Right lobe of liver (tissue), 6 donors: ENCODE measurements around the gene NNMT. TPM values are rescaled to one million over a fixed set of nuclear protein-coding genes. Genes with fewer than 3 reads are reported as not detected.

Source experiments
- ATAC-seq, 4 donors: fragments of 200-7000 bp; cut with Tn5 transposase; one replicate each; pipeline ENCODE4 v1.9.1; 2020; ENCODE audit warnings: mild to moderate bottlenecking in 4 of 4, moderate library complexity in 4 of 4
- DNase-seq, 3 donors: peaks; one replicate each; pipeline ENCODE4 v3.0.0-alpha.2; 2020
- H3K27ac ChIP-seq, 3 donors: fragments of 200-600 bp; one replicate each; pipeline ENCODE4 v1.8.0; 2022
- H3K27me3 ChIP-seq, 2 donors: fragments of 200-600 bp; one replicate each; pipeline ENCODE4 v1.8.0; 2022
- H3K36me3 ChIP-seq, 4 donors: fragments of 200-600 bp; sonication (generic) in 1 of 4; one replicate each; pipeline versions ENCODE4 v1.5.1 to v1.8.0; 2017 to 2022; ENCODE audit warnings: control low read depth in 1 of 4
- H3K4me1 ChIP-seq, 4 donors: fragments of 200-600 bp; sonication (generic) in 1 of 4; one replicate each; pipeline versions ENCODE4 v1.5.1 to v1.8.0; 2017 to 2022; ENCODE audit warnings: control low read depth in 1 of 4
- H3K4me3 ChIP-seq, 3 donors: fragments of 200-600 bp; one replicate each; pipeline ENCODE4 v1.8.0; 2022
- H3K9me3 ChIP-seq, 4 donors: fragments of 200-600 bp; sonication (generic) in 1 of 4; one replicate each; pipeline versions ENCODE4 v1.5.1 to v1.8.0; 2017 to 2022; ENCODE audit warnings: control low read depth in 1 of 4
- POLR2A ChIP-seq: fragments of 450-650 bp; IDR thresholded peaks from one replicate; pipeline ENCODE4 v1.6.1; 2017; ENCODE audit warnings: antibody characterized with exemption, mild to moderate bottlenecking
- WGBS: methylation state at CpG from one replicate; pipeline ENCODE4 v1.1.6; 2018; ENCODE audit warnings: low coverage, low lambda C conversion rate; ENCODE audit not compliant: insufficient coverage; ENCODE audit errors: missing lambda C conversion rate; 5-methylcytosine and 5-hydroxymethylcytosine counted together
- intact Hi-C, 2 donors: fragments of 100-400 bp; cut with DNase I; formaldehyde crosslinking; loops; one replicate each; pipeline versions ENCODE4 v1.11.2 to v1.14.1; 2022
- total RNA-seq, 6 experiments: library from RNA; depleted of rRNA in 2 of 6; stranded (reverse); fragments of >200 nt in 2 of 6; fragmentation: NEBNext Ultra II Directional in 3 of 6; extraction: Animal tissue kit (Norgen Biotek cat#: 25700) in 3 of 6; gene quantifications; one replicate each; pipeline versions ENCODE4 v1.1.0 to v1.2.4, GENCODE V29; 2016 to 2023
- TF ChIP-seq, protein P1 (sequence below), 4 donors: fragments of 200-600 bp in 3 of 4; fragments of 450-650 bp in 1 of 4; IDR thresholded peaks; one replicate each; pipeline versions ENCODE4 v1.5.1 to v1.8.0; 2016 to 2022; ENCODE audit warnings: antibody characterized with exemption in 4 of 4, mild to moderate bottlenecking in 2 of 4
- donor health status: DM: no; HTN: yes; CAD: no.
- donor health status: DM: no; HTN: no; CAD: no.
- donor health status: DM: no; HTN: no; CAD: no.
- donor health status: DM: no; HTN: yes; CAD: no.
- donor health status: DM: no; HTN: yes; CAD: no.

The NNMT gene
- total RNA-seq, 6 experiments from 2014 or later: 634 to 3,368 (median 2,270) TPM

DNA sequence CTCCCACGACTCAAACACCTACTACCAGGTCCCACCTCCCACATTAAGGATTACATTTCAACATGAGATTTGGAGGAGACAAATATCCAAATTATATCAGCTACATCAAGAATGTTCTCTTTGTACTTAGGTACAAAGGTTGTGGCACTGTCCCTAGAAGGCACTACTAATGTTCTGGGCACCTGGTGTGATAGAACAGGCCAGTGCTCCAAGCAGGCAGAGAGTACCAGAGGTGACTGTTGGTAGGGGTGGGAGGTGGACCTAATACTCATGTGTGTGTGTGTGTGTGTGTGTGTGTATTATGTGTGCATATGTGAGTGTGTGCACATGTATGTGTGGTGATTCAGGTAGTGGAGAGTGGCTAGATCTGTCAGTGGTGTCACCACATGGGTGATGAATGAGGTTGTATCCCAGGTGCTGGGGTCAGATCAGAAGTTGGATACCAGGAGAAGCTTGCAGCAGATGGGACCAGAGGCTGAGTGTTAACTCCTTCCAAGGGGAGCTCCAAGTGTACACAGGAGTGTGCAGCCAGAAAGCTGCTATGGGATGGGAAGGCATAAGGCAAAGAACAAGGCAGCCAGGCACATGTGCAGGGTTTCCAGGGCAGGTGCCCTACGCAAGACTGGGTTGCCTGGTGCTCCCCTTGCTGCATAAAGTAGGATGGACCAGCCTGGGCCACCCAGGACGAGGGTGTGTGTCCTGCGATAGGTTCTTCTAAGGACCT lies 17.7 kb upstream of the NNMT start:
- intact Hi-C loops: no loop called here

DNA sequence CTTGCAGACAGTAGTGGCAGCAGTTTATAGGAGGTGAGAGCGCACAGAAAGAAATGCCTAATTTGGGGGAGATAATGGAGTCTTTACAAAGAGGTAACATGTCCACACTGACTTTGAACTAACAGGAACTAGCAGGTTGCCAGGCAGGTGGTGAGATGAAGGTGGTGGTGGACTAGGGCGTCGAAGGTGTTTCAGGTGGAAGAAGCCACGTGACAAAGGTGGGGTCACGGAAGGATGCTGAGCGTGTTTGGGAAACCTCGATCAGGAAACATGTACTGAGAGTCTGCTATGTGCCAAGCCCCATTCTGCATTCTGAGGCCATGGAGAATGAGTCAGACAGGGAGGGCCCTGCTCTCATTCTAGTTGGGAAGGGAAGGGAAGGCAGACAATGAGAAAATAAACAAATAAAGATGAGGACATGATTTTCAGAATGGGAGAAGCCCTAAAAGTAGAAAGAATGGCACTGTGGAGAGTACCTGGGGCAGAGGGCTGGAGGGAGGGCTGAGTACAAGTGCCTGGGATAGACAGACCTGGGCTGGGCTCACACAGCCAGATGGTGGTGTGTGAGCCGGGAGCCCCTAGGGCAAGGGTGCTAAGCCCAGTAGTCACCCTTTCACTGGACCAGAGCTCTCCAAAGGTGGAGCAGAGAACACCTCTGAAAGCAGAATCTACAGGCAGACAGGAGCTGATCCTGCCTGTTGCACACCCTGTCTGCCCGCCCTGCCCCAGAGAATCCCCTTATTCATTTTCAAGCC lies 16.2 kb upstream of the NNMT start:
- H3K27ac ChIP-seq: peak overlapping the region in 1 of 3 donors; percentile 66
- WGBS: 82% methylated on average over 9 of the region's 9 CpGs
- intact Hi-C loops: no loop called here
- no peak for ATAC-seq
- H3K4me3 ChIP-seq: no peak overlapping the region
- H3K27me3 ChIP-seq: no peaks in the 10 kb centered on the region
- H3K9me3 ChIP-seq: no peaks in the 10 kb centered on the region
- H3K36me3 ChIP-seq: no peaks in the 10 kb centered on the region
- no peak for DNase-seq
- H3K4me1 ChIP-seq: peaks cover 0 to 39% (median 15%) of the 10 kb centered on the region in 4 donors
- no peak for TF ChIP-seq POLR2A
- TF ChIP-seq, protein P1, sequence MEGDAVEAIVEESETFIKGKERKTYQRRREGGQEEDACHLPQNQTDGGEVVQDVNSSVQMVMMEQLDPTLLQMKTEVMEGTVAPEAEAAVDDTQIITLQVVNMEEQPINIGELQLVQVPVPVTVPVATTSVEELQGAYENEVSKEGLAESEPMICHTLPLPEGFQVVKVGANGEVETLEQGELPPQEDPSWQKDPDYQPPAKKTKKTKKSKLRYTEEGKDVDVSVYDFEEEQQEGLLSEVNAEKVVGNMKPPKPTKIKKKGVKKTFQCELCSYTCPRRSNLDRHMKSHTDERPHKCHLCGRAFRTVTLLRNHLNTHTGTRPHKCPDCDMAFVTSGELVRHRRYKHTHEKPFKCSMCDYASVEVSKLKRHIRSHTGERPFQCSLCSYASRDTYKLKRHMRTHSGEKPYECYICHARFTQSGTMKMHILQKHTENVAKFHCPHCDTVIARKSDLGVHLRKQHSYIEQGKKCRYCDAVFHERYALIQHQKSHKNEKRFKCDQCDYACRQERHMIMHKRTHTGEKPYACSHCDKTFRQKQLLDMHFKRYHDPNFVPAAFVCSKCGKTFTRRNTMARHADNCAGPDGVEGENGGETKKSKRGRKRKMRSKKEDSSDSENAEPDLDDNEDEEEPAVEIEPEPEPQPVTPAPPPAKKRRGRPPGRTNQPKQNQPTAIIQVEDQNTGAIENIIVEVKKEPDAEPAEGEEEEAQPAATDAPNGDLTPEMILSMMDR (IDR thresholded peaks at IDR 0.05): no peak

More for the DNA sequence above, 17.7 kb upstream of the NNMT start:
- Histone ChIP-seq H3K4me3 (peak overlapping the region in 1 of 3 donors; percentile 9), H3K4me1 (peaks cover 0 to 40% (median 15%) of the 10 kb centered on the region in 4 donors), H3K27ac (peak overlapping the region; percentile 4 to 91 (median 71)), H3K9me3 (no peaks in the 10 kb centered on the region), H3K27me3 (no peaks in the 10 kb centered on the region), H3K36me3 (no peaks in the 10 kb centered on the region)
- 14% methylated on average over 1 of the region's 4 CpGs for WGBS
- DNase-seq: no peak
- TF ChIP-seq, protein P1 (IDR thresholded peaks at IDR 0.05): no peak
- no peak for TF ChIP-seq POLR2A
- peak; percentile 6 to 49 (median 41) for ATAC-seq

DNA sequence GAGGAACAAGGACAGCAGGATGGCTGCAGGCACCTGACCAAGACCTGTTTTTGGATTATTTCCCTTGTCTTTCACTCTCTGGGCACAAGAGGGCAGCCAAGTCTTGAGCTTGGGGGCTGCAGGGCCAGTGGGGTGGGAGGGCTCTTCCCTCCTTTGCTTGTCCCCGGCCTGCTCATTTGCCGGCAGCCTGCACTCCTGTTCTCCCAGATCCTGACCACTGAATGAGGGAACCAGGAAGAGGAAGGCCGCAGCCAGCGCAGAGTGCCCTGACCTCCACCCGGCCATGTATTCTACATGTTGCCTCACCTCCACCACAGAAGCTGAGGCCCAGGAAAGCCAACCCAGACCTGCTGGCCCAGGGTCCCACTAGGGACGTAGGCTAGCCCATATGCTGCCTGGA lies 15.5 kb upstream of the NNMT start:
- Histone ChIP-seq H3K4me1 (peaks cover 0 to 33% (median 14%) of the 10 kb centered on the region in 4 donors), H3K9me3 (no peaks in the 10 kb centered on the region), H3K27me3 (no peaks in the 10 kb centered on the region), H3K36me3 (no peaks in the 10 kb centered on the region), H3K4me3 (no peak overlapping the region), H3K27ac (peak overlapping the region; percentile 14 to 66 (median 18))
- intact Hi-C loops: no loop called here
- TF ChIP-seq POLR2A: peak; percentile 65
- TF ChIP-seq, protein P1 (IDR thresholded peaks at IDR 0.05): peak; percentile 63 to 78 (median 75)
- ATAC-seq (peak; percentile 70 to 85 (median 84)), DNase-seq (peak; percentile 79 to 88 (median 83))
- WGBS: 0% methylated on average over 1 of the region's 6 CpGs

DNA sequence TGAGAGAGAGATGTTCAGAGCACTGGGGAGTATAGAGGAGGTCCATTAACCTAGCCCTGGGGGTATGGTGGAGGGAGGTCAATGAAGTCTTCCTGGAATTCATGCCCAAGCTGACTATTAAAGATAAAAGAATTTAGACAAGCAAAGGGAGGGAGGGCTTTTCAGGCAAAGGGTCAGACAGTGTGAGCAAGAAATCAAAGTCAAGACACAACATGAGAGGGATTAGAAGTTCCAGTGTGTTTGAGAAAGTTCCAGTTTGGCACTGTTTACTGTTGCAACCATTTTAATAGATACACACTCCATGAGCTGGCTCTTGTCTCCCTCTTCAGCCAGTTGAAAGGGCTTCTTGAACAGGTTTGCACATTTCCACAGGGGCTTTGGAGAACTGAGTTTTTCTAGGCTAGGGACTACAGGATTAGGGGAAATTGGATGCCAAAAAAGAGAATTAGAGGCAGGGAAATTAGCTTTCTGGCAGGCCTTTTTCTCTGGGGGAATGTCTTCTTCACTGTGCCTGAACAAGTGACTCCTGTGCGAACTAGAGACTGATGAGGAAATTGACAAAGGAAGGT lies 14.7 kb upstream of the NNMT start:
- ATAC-seq (no peak), DNase-seq (no peak)
- no peaks in the 10 kb centered on the region for H3K27me3 ChIP-seq
- H3K36me3 ChIP-seq: no peaks in the 10 kb centered on the region
- WGBS: 100% methylated on average over 1 of the region's 1 CpG
- peak overlapping the region in 2 of 3 donors; percentile 18 to 66 for H3K27ac ChIP-seq
- H3K4me1 ChIP-seq: peaks cover 0 to 33% (median 14%) of the 10 kb centered on the region in 4 donors
- intact Hi-C loops: no loop called here
- no peaks in the 10 kb centered on the region for H3K9me3 ChIP-seq
- TF ChIP-seq, protein P1 (IDR thresholded peaks at IDR 0.05): no peak
- no peak for TF ChIP-seq POLR2A
- H3K4me3 ChIP-seq: no peak overlapping the region
